SK-N-MC (cell line): ENCODE results near the gene SNURF.

Experiments
- EZH2 ChIP-seq: fragments of 200-600 bp; sonication (generic); IDR thresholded peaks from one replicate; pipeline ENCODE4 v1.6.1; 2017; ENCODE audit warnings: antibody characterized with exemption
- POLR2AphosphoS5 ChIP-seq: IDR thresholded peaks from 2 replicates; pipeline ENCODE4 v1.6.1; 2012; ENCODE audit warnings: mild to moderate bottlenecking, low read depth, low read length, borderline replicate concordance

GRCh38 chr15:24977686-24978085 lies 22.9 kb downstream of the SNURF start:
- TF ChIP-seq POLR2AphosphoS5 (no peak), EZH2 (no peak)
